Heart left ventricle (tissue), 16 donors: Measurements from ENCODE around the gene ILRUN. TPM values are rescaled to one million over a fixed set of nuclear protein-coding genes. Genes with fewer than 3 reads are reported as not detected.

ENCODE experiments used
- ATAC-seq, 4 donors: fragments of 200-7000 bp; cut with Tn5 transposase; one replicate each; pipeline ENCODE4 v1.9.1; 2020 to 2022; ENCODE audit warnings: moderate library complexity in 4 of 4, mild to moderate bottlenecking in 3 of 4, moderate number of reproducible peaks in 1 of 4
- DNase-seq, 5 donors: peaks; one replicate each; pipeline ENCODE4 v3.0.0-alpha.2; 2020
- H3K27ac ChIP-seq, 12 donors: fragments of 200-600 bp; sonication (generic) in 4 of 12; one replicate each; pipeline versions ENCODE4 v1.5.0 to v1.8.0; 2016 to 2022; ENCODE audit warnings: mild to moderate bottlenecking in 2 of 12
- H3K27me3 ChIP-seq, 9 donors: fragments of 200-600 bp; sonication (generic) in 2 of 9; one replicate each; pipeline versions ENCODE4 v1.5.1 to v1.8.0; 2016 to 2022; ENCODE audit warnings: mild to moderate bottlenecking in 3 of 9
- H3K36me3 ChIP-seq, 9 donors: fragments of 200-600 bp; sonication (generic) in 2 of 9; one replicate each; pipeline versions ENCODE4 v1.5.0 to v1.8.0; 2018 to 2022; ENCODE audit warnings: mild to moderate bottlenecking in 2 of 9
- H3K4me1 ChIP-seq, 12 donors: fragments of 200-600 bp; sonication (generic) in 4 of 12; one replicate each; pipeline versions ENCODE4 v1.5.0 to v1.8.0; 2016 to 2022; ENCODE audit warnings: mild to moderate bottlenecking in 3 of 12
- H3K4me3 ChIP-seq, 12 donors: fragments of 200-600 bp; sonication (generic) in 4 of 12; one replicate each; pipeline versions ENCODE4 v1.5.0 to v1.8.0; 2017 to 2022; ENCODE audit warnings: mild to moderate bottlenecking in 9 of 12, moderate library complexity in 4 of 12
- H3K9me3 ChIP-seq, 12 donors: fragments of 200-600 bp; sonication (generic) in 4 of 12; one replicate each; pipeline versions ENCODE4 v1.5.0 to v1.8.0; 2016 to 2022; ENCODE audit warnings: mild to moderate bottlenecking in 1 of 12
- POLR2A ChIP-seq, 2 donors: fragments of 450-650 bp; IDR thresholded peaks; one replicate each; pipeline ENCODE4 v1.6.1; 2017; ENCODE audit warnings: antibody characterized with exemption in 2 of 2, mild to moderate bottlenecking in 2 of 2, moderate library complexity in 2 of 2
- WGBS, 4 donors: extraction: QIAGEN DNeasy Blood & Tissue Kit in 2 of 4; methylation state at CpG; one replicate each; pipeline versions ENCODE4 v1.1.5 to v1.1.7; 2013 to 2018; 5-methylcytosine and 5-hydroxymethylcytosine counted together
- intact Hi-C, 10 donors: fragments of 100-400 bp; cut with DNase I; formaldehyde crosslinking; loops; one replicate each; pipeline versions ENCODE4 v1.11.1 to v1.14.2; 2022
- polyA plus RNA-seq, 2 donors: library from polyadenylated mRNA; stranded (reverse); fragments of 200-250 nt; gene quantifications; one replicate each; pipeline ENCODE4 v1.2.3, GENCODE V29; 2013
- total RNA-seq, 9 donors: library from RNA; depleted of rRNA in 2 of 9; stranded (reverse); fragments of >200 nt in 2 of 9; fragmentation: NEBNext Ultra II Directional in 3 of 9; extraction: Animal tissue kit (Norgen Biotek cat#: 25700) in 3 of 9; gene quantifications; one replicate each; pipeline versions ENCODE4 v1.1.0 to v1.2.4, GENCODE V29; 2016 to 2023
- TF ChIP-seq, protein P1 (sequence below), 12 donors: fragments of 200-600 bp; sonication (generic) in 4 of 12; IDR thresholded peaks; one replicate each; pipeline versions ENCODE4 v1.5.0 to v1.8.0; 2018 to 2022; ENCODE audit warnings: antibody characterized with exemption in 12 of 12, mild to moderate bottlenecking in 5 of 12
- donor health status: ischemic (EF 13 %, LVEDD 7.1; RV severe dilation, severe dysfunction).
- donor health status: healthy with polysubstance abuse.
- donor health status: DM: no; HTN: yes; CAD: no.
- donor health status: DM: no; HTN: no; CAD: no.
- donor health status: ischemic (EF 25% LVEDD 6.9; RV normal size, moderate dysfunction).
- donor health status: ischemic (EF 25% LVEDD 5.7; RV mildly dilated, moderate dysfunction).
- donor health status: healthy.
- donor health status: DM: yes; HTN: yes; CAD: no.
- donor health status: ischemic (EF 35%, LVEDD 5.7; RV mildly dilated, moderate dysfunction).
- donor health status: nonischemic (EF 11% LVEDD 7.7; RV severe dilation, severe dysfunction).
- donor health status: DM: yes; HTN: yes; CAD: no.
- donor health status: PGD.
- donor health status: ischemic (EF 29% LVEDD 5.4; RV normal size, mild dysfunction).
- donor health status: nonischemic (EF 23%, LVEDD 6.1; RV moderate dilation, normal function).

The ILRUN gene
- total and polyA plus RNA-seq, 11 donors: 91.2 to 191 (median 116) TPM

DNA sequence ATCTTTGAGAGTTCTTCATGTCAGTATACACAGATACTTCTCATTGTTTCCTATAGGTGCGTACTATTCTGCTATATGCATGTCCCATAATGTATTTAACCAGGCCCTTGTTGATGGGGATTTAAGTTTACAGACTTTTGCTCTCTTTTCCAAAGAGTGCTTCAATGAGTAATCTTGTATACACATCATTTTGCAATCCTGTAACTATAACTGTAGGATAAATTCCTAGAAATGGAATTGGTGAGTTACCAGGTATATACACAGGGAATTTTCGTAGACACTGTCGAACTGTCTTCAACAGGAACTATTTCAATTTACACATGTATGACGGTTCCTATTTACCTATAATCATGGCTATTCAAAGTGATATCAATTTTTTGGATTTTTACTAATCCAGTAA, 45.5 kb upstream of the ILRUN start:
- no peak for TF ChIP-seq POLR2A (IDR thresholded peaks at IDR 0.05)
- TF ChIP-seq, protein P1, sequence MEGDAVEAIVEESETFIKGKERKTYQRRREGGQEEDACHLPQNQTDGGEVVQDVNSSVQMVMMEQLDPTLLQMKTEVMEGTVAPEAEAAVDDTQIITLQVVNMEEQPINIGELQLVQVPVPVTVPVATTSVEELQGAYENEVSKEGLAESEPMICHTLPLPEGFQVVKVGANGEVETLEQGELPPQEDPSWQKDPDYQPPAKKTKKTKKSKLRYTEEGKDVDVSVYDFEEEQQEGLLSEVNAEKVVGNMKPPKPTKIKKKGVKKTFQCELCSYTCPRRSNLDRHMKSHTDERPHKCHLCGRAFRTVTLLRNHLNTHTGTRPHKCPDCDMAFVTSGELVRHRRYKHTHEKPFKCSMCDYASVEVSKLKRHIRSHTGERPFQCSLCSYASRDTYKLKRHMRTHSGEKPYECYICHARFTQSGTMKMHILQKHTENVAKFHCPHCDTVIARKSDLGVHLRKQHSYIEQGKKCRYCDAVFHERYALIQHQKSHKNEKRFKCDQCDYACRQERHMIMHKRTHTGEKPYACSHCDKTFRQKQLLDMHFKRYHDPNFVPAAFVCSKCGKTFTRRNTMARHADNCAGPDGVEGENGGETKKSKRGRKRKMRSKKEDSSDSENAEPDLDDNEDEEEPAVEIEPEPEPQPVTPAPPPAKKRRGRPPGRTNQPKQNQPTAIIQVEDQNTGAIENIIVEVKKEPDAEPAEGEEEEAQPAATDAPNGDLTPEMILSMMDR (IDR thresholded peaks at IDR 0.05): no peak
- DNase-seq (no peak), ATAC-seq (no peak)
- Histone ChIP-seq H3K27me3 (no peaks in the 10 kb centered on the region), H3K36me3 (no peaks in the 10 kb centered on the region), H3K9me3 (no peaks in the 10 kb centered on the region), H3K27ac (no peak overlapping the region), H3K4me1 (no peaks in the 10 kb centered on the region), H3K4me3 (no peak overlapping the region)
- intact Hi-C loops: no loop called here
- WGBS, 4 donors: 94 to 96% (median 95%) methylated on average over 4 of the region's 4 CpGs

DNA sequence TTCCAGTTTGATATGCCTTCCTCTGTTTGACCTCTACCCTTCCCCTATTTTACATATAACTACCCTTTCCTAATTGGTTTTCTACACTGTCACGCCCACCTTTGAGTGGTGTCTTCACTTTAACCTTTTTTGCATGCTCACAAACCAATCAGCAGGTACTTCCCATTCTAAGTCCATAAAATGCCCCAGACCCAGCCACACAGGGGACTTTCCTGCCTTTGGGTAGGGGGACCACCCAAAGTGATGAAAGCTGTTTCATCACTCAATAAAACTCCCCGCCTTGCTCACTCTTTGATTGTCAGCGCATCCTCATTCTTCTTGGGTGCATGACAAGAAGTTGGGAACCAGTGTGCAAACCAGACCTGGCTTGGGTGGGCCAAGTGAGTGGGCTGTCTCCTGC, 40.3 kb upstream of the ILRUN start:
- Histone ChIP-seq H3K9me3 (no peaks in the 10 kb centered on the region), H3K4me3 (no peak overlapping the region), H3K36me3 (no peaks in the 10 kb centered on the region), H3K4me1 (no peaks in the 10 kb centered on the region), H3K27ac (no peak overlapping the region), H3K27me3 (no peaks in the 10 kb centered on the region)
- ATAC-seq (no peak), DNase-seq (no peak)
- no peak for TF ChIP-seq POLR2A (IDR thresholded peaks at IDR 0.05)
- TF ChIP-seq, protein P1 (IDR thresholded peaks at IDR 0.05): no peak
- 89 to 99% (median 94%) methylated on average over 3 of the region's 3 CpGs for WGBS, 4 donors
- intact Hi-C loops: no loop called here

DNA sequence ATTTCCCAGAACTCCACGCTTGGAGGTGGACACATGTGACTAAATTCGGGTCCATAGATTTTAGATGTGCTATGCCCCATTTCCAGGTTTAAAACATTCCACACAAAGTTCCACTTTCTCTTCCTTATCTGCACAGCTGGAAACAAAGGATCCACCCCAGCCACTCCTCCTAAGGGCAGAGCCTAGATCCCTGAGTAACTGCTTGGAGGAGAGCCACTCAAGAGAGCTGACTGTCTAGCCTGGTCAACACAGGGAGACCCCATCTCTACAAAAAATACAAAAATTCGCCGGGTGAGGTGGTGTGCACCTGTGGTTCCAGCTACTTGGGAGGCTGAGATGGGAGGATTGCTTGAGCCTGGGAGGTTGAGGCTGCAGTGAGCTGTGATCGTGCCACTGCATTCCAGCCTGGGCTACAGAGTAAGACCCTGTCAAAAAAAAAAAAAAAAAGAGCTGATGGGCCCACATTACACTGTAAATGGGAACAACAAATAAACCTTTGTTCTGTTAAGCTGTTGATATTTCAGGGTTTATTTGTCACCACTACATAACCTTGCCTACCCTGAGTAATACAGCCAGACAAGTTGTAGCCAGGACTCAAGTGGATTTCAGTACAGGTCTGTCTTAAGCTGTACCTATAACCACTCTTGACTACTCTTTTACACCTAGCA, 35.0 kb upstream of the ILRUN start:
- no peaks in the 10 kb centered on the region for H3K4me1 ChIP-seq
- TF ChIP-seq, protein P1 (IDR thresholded peaks at IDR 0.05): no peak
- no peak for TF ChIP-seq POLR2A (IDR thresholded peaks at IDR 0.05)
- 88 to 90% (median 90%) methylated on average over 5 of the region's 5 CpGs for WGBS, 4 donors
- no peak overlapping the region for H3K4me3 ChIP-seq
- no peaks in the 10 kb centered on the region for H3K27me3 ChIP-seq
- H3K9me3 ChIP-seq: no peaks in the 10 kb centered on the region
- no peak for DNase-seq
- intact Hi-C loops: no loop called here
- no peaks in the 10 kb centered on the region for H3K36me3 ChIP-seq
- ATAC-seq: no peak
- no peak overlapping the region for H3K27ac ChIP-seq

DNA sequence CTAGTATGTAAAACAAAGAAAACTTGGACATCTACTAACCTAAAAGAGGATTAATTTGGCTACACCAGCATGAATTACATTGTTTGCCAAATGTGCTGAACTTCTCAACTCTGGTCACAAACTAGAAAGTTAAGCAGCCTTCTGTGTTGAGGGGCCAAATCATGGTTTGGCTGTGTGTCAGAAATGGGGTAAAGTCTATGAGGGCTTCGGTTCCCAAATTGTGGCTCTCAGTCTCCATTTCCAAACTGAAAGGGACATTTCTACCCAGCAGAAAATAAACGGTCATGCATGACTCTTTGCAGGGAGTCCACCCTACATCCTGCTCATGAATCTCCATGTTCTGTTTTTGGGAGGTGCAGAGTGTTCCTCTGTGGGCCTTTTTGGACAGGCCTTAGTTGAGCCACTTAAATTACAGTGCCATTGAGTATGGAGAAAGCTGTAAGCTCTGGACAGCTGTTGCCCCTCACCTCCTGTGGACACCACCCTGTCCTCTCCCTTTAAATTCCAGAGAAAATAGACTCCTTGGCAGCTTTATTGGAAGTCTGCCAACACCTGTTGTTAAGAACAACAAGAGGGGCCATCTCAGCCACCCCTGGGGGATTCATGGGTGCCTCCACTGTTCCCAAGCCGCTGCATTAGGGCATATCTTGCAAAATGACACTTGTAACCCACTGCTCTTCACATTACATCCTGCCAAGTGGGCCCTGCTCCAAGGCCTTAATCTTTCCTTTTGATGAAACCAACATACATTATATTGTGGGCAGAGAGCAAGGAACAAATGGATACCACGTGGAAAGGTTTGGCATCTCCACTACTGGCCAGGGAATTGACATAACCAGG, 33.3 kb upstream of the ILRUN start:
- Histone ChIP-seq H3K9me3 (no peaks in the 10 kb centered on the region), H3K27ac (no peak overlapping the region), H3K27me3 (no peaks in the 10 kb centered on the region), H3K36me3 (no peaks in the 10 kb centered on the region), H3K4me3 (no peak overlapping the region), H3K4me1 (no peaks in the 10 kb centered on the region)
- TF ChIP-seq POLR2A (IDR thresholded peaks at IDR 0.05): no peak
- TF ChIP-seq, protein P1 (IDR thresholded peaks at IDR 0.05): no peak
- intact Hi-C loops: no loop called here
- no peak for DNase-seq
- no peak for ATAC-seq
- WGBS, 4 donors: 64 to 75% (median 68%) methylated on average over 4 of the region's 4 CpGs
